Spleen (tissue), 11 donors: ENCODE measurements around the gene FGF14. TPM values are rescaled to one million over a fixed set of nuclear protein-coding genes. Genes with fewer than 3 reads are reported as not detected.

Experiments used
- DNase-seq: peaks from one replicate; pipeline ENCODE4 v3.0.0-alpha.2; 2020
- H3K27ac ChIP-seq, 8 donors: fragments of 200-600 bp; sonication (generic) in 7 of 8; 1 replicate in 4 of 8; 2 replicates in 4 of 8; pipeline versions ENCODE4 v1.5.0 to v1.8.0; 2016 to 2021; ENCODE audit warnings: inconsistent platforms in 4 of 8, mild to moderate bottlenecking in 4 of 8, moderate library complexity in 1 of 8
- H3K27me3 ChIP-seq, 7 donors: fragments of 200-600 bp; sonication (generic) in 6 of 7; replicated peaks in 1 of 7; 1 replicate in 4 of 7; 2 replicates in 3 of 7; pipeline versions ENCODE4 v1.5.0 to v1.8.0; 2016 to 2021; ENCODE audit warnings: inconsistent platforms in 3 of 7, mild to moderate bottlenecking in 1 of 7
- H3K36me3 ChIP-seq, 6 donors: fragments of 200-600 bp; sonication (generic) in 5 of 6; 1 replicate in 4 of 6; 2 replicates in 2 of 6; pipeline versions ENCODE4 v1.5.0 to v1.8.0; 2016 to 2021; ENCODE audit warnings: inconsistent platforms in 2 of 6
- H3K4me1 ChIP-seq, 6 donors: fragments of 200-600 bp; sonication (generic) in 5 of 6; 1 replicate in 3 of 6; 2 replicates in 3 of 6; pipeline versions ENCODE4 v1.5.0 to v1.8.0; 2016 to 2021; ENCODE audit warnings: inconsistent platforms in 3 of 6
- H3K4me3 ChIP-seq, 8 donors: fragments of 200-600 bp; sonication (generic) in 7 of 8; 1 replicate in 4 of 8; 2 replicates in 4 of 8; pipeline versions ENCODE4 v1.5.0 to v1.8.0; 2016 to 2021; ENCODE audit warnings: inconsistent platforms in 4 of 8, mild to moderate bottlenecking in 4 of 8, moderate library complexity in 2 of 8
- H3K9me3 ChIP-seq, 8 donors: fragments of 200-600 bp; sonication (generic) in 7 of 8; 1 replicate in 4 of 8; 2 replicates in 4 of 8; pipeline versions ENCODE4 v1.5.0 to v1.8.0; 2016 to 2021; ENCODE audit warnings: inconsistent platforms in 4 of 8
- POLR2A ChIP-seq, 3 donors: fragments of 450-650 bp; IDR thresholded peaks; one replicate each; pipeline ENCODE4 v1.5.1; 2017; ENCODE audit warnings: antibody characterized with exemption in 3 of 3, mild to moderate bottlenecking in 1 of 3
- POLR2AphosphoS5 ChIP-seq, 3 donors: sonication (generic); formaldehyde crosslinking; IDR thresholded peaks; one replicate each; pipeline ENCODE4 v1.5.1; 2017; ENCODE audit warnings: antibody characterized with exemption in 3 of 3
- WGBS, 5 donors: extraction: QIAGEN DNeasy Blood & Tissue Kit in 3 of 5; methylation state at CpG; one replicate each; pipeline versions ENCODE4 v1.1.5 to v1.1.7; 2013 to 2018; 5-methylcytosine and 5-hydroxymethylcytosine counted together
- intact Hi-C: fragments of 100-400 bp; cut with DNase I; formaldehyde crosslinking; loops from one replicate; pipeline ENCODE4 v1.15.0; 2023; ENCODE audit warnings: low total_unique reads
- polyA plus RNA-seq, 3 donors: library from polyadenylated mRNA; stranded (reverse); fragments of 200-250 nt; gene quantifications; one replicate each; pipeline ENCODE4 v1.2.1, GENCODE V29; 2013
- total RNA-seq, 7 donors: library from RNA; depleted of rRNA in 3 of 7; stranded (reverse); fragments of >200 nt in 3 of 7; fragmentation: NEBNext Ultra II Directional in 4 of 7; extraction: Animal tissue kit (Norgen Biotek cat#: 25700) in 4 of 7; gene quantifications; one replicate each; pipeline versions ENCODE4 v1.1.0 to v1.2.1, GENCODE V29; 2016 to 2021
- TF ChIP-seq, protein P1 (sequence below), 11 experiments: fragments of 200-600 bp in 7 of 11; fragments of 450-650 bp in 4 of 11; sonication (generic) in 4 of 11; IDR thresholded peaks in 8 of 11; conservative IDR thresholded peaks in 3 of 11; 1 replicate in 7 of 11; 2 replicates in 4 of 11; pipeline versions ENCODE4 v1.4.0 to v1.8.0; 2016 to 2021; ENCODE audit warnings: antibody characterized with exemption in 11 of 11, inconsistent platforms in 4 of 11, mild to moderate bottlenecking in 1 of 11
- donor health status: healthy with polysubstance abuse.
- donor health status: DM: no; HTN: no; CAD: no; lungs with moderate emphysema.
- donor health status: DM: no; HTN: no; CAD: no.
- donor health status: Bipolar disorder and iron deficiency.
- donor health status: healthy.
- donor health status: DM: no; HTN: no; CAD: no.
- donor health status: DM: yes; HTN: yes; CAD: no.

The FGF14 gene
- total and polyA plus RNA-seq, 10 donors, result 0.03 to 1.1 (median 0.05) TPM; not detected in 3

DNA sequence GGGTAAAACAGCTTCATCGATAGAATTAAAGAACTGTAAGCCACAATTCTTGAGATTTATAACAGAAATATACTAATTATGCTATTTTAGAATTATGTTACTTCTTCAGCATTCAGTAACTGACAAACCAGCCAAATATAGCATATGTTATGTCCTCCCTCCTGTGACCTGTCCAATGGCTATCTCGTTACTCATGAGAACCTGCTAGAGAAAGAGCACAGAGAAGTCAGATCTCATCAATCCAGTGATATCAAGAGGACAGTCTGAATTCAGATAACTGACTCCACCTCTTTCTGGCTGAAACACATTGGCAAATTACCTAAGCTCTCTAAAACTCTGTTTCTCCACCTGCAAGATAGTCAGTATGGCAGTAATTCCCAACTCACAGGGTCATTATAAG lies 170.4 kb downstream of the FGF14 start:
- WGBS, 5 donors, result 39 to 52% (median 47%) methylated on average over 2 of the region's 2 CpGs
- no peaks in the 10 kb centered on the region for H3K4me1 ChIP-seq
- TF ChIP-seq POLR2AphosphoS5 (IDR thresholded peaks at IDR 0.05), result no peak
- TF ChIP-seq, protein P1, sequence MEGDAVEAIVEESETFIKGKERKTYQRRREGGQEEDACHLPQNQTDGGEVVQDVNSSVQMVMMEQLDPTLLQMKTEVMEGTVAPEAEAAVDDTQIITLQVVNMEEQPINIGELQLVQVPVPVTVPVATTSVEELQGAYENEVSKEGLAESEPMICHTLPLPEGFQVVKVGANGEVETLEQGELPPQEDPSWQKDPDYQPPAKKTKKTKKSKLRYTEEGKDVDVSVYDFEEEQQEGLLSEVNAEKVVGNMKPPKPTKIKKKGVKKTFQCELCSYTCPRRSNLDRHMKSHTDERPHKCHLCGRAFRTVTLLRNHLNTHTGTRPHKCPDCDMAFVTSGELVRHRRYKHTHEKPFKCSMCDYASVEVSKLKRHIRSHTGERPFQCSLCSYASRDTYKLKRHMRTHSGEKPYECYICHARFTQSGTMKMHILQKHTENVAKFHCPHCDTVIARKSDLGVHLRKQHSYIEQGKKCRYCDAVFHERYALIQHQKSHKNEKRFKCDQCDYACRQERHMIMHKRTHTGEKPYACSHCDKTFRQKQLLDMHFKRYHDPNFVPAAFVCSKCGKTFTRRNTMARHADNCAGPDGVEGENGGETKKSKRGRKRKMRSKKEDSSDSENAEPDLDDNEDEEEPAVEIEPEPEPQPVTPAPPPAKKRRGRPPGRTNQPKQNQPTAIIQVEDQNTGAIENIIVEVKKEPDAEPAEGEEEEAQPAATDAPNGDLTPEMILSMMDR (IDR thresholded peaks at IDR 0.05 in 8 of 11, conservative IDR thresholded peaks at IDR 0.05 in 3 of 11), result no peak
- no peak for TF ChIP-seq POLR2A (IDR thresholded peaks at IDR 0.05)
- no peaks in the 10 kb centered on the region for H3K9me3 ChIP-seq
- H3K4me3 ChIP-seq, result no peak overlapping the region
- no peaks in the 10 kb centered on the region for H3K27me3 ChIP-seq
- intact Hi-C loops, result no loop called here
- no peak overlapping the region for H3K27ac ChIP-seq
- no peak for DNase-seq
- no peaks in the 10 kb centered on the region for H3K36me3 ChIP-seq

DNA sequence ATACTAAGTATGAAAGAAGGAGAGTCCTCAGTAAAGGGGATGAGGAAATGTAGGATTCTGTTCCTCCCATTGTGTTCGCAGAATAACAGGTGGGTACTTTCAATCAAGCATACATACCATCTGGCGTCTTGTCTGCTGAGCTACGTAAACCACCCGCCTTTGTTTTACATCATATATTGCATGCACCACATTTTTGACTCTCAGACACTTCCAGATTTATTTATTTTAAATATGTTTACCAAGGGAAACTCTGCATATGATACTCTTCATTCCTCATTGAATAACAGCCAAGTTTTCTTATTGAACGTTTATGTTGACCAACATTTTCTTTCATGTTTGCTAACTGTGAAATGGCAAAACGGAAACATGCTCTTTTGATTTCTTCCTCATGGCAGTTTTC lies 174.1 kb downstream of the FGF14 start:
- Histone ChIP-seq H3K27ac (no peak overlapping the region), H3K4me1 (no peaks in the 10 kb centered on the region), H3K36me3 (no peaks in the 10 kb centered on the region), H3K9me3 (no peaks in the 10 kb centered on the region), H3K27me3 (no peaks in the 10 kb centered on the region), H3K4me3 (no peak overlapping the region)
- intact Hi-C loops, result no loop called here
- TF ChIP-seq POLR2A (IDR thresholded peaks at IDR 0.05) (no peak), POLR2AphosphoS5 (IDR thresholded peaks at IDR 0.05) (no peak)
- TF ChIP-seq, protein P1 (IDR thresholded peaks at IDR 0.05 in 8 of 11, conservative IDR thresholded peaks at IDR 0.05 in 3 of 11), result no peak
- WGBS, 5 donors, result 77 to 89% (median 86%) methylated on average over 6 of the region's 6 CpGs
- DNase-seq, result no peak

DNA sequence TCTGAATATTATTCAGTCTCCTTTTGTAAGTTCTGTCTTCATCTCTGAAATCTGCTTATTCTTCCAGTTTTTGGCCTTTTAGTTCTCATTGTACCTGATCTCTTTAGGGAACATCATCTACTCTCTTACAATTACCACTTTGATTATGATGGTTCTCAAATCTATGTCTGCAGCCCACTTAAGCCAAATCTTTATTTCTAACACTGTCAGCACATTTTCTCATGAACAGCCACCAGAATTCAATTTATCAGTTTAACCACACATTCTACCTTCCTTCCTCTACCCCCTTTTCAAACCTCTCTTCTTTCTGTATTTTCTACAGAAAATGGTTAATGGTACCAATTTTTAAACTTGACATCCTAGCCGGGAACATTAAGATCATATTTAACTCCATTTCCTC lies 175.3 kb downstream of the FGF14 start:
- H3K4me1 ChIP-seq, result no peaks in the 10 kb centered on the region
- no peak overlapping the region for H3K4me3 ChIP-seq
- no peak for TF ChIP-seq POLR2A (IDR thresholded peaks at IDR 0.05)
- no peak for TF ChIP-seq POLR2AphosphoS5 (IDR thresholded peaks at IDR 0.05)
- TF ChIP-seq, protein P1 (IDR thresholded peaks at IDR 0.05 in 8 of 11, conservative IDR thresholded peaks at IDR 0.05 in 3 of 11), result no peak
- H3K9me3 ChIP-seq, result no peaks in the 10 kb centered on the region
- no peak for DNase-seq
- WGBS, 5 donors, result 52 to 82% (median 68%) methylated on average over 1 of the region's 1 CpG
- intact Hi-C loops, result no loop called here
- no peaks in the 10 kb centered on the region for H3K27me3 ChIP-seq
- H3K27ac ChIP-seq, result no peak overlapping the region
- no peaks in the 10 kb centered on the region for H3K36me3 ChIP-seq

DNA sequence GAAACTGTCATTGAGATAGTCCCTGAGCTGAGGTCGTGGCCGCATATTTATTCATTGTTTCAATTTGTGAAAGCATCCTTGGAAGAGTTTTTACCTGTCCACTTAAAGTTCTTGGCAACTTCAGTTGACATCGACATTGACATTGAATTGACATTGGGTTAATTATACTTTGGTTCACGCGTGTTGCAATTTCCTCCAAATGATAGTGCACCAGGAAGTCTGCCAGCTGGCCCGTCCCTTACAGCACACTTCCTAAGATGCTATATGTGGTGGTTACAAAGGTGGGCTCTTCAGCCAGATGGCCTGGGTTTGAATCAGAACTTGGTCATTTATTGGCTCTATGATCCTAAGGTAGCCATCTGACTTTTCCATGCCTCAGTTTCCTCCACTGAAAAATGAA lies 176.0 kb downstream of the FGF14 start:
- 44 to 67% (median 62%) methylated on average over 6 of the region's 6 CpGs for WGBS, 5 donors
- DNase-seq, result no peak
- Histone ChIP-seq H3K27me3 (no peaks in the 10 kb centered on the region), H3K36me3 (no peaks in the 10 kb centered on the region), H3K4me1 (no peaks in the 10 kb centered on the region), H3K9me3 (no peaks in the 10 kb centered on the region), H3K27ac (no peak overlapping the region), H3K4me3 (no peak overlapping the region)
- intact Hi-C loops, result no loop called here
- TF ChIP-seq POLR2AphosphoS5 (IDR thresholded peaks at IDR 0.05) (no peak), POLR2A (IDR thresholded peaks at IDR 0.05) (no peak)
- TF ChIP-seq, protein P1 (IDR thresholded peaks at IDR 0.05 in 8 of 11, conservative IDR thresholded peaks at IDR 0.05 in 3 of 11), result no peak
